B cell (primary cell): Measurements from ENCODE around the gene FRMD4B. TPM values are rescaled to one million over a fixed set of nuclear protein-coding genes. Genes with fewer than 3 reads are reported as not detected.

Source experiments
- ATAC-seq: fragments of 200-7000 bp; cut with Tn5 transposase; one replicate; pipeline ENCODE4 v1.10.0; 2021; ENCODE audit warnings: low read depth, mild to moderate bottlenecking, moderate number of reproducible peaks, moderate library complexity
- CTCF ChIA-PET: fragments of 350-600 bp; sonication (Branson Sonifier 250); formaldehyde crosslinking; loops from one replicate; lab custom pipeline; 2021; ENCODE audit warnings: antibody characterized with exemption, inconsistent platforms; lab: Charles Lee
- POLR2A ChIA-PET: fragments of 350-600 bp; sonication (Branson Sonifier 250); formaldehyde crosslinking; loops from one replicate; lab custom pipeline; 2021; ENCODE audit warnings: antibody characterized with exemption; lab: Charles Lee
- DNase-seq: peaks from one replicate; pipeline ENCODE4 v3.0.0; 2013
- H2AFZ ChIP-seq: 2 replicates; pipeline ENCODE4 v1.6.1; 2012; ENCODE audit warnings: mild to moderate bottlenecking, low read depth, low read length; ENCODE audit not compliant: insufficient read depth, poor library complexity, severe bottlenecking
- H3K27ac ChIP-seq, 2 donors: 1 replicate in 1 of 2; 2 replicates in 1 of 2; pipeline ENCODE4 v1.5.1; 2012 to 2013; ENCODE audit warnings: low read length in 2 of 2, mild to moderate bottlenecking in 2 of 2, moderate library complexity in 1 of 2
- H3K27me3 ChIP-seq, 4 experiments: fragments of 200-600 bp in 1 of 4; sonication (generic) in 1 of 4; replicated peaks in 1 of 4; 1 replicate in 2 of 4; 2 replicates in 2 of 4; pipeline versions ENCODE4 v1.6.1 to v1.7.0; 2013 to 2016; ENCODE audit warnings: low read length in 3 of 4, mild to moderate bottlenecking in 2 of 4, mixed read lengths in 1 of 4, moderate library complexity in 1 of 4; ENCODE audit not compliant: insufficient read depth in 4 of 4, control insufficient read depth in 3 of 4; ENCODE audit errors: control extremely low read depth in 1 of 4
- H3K36me3 ChIP-seq, 2 experiments: replicated peaks in 1 of 2; 1 replicate in 1 of 2; 2 replicates in 1 of 2; pipeline versions ENCODE4 v1.6.1 to v1.7.1; 2013; ENCODE audit warnings: low read length in 1 of 2; ENCODE audit not compliant: insufficient read depth in 2 of 2, control insufficient read depth in 1 of 2; ENCODE audit errors: control extremely low read depth in 1 of 2, extremely low read depth in 1 of 2
- H3K4me1 ChIP-seq, 2 donors: fragments of 200-600 bp in 1 of 2; sonication (generic) in 1 of 2; 1 replicate in 1 of 2; 2 replicates in 1 of 2; pipeline versions ENCODE4 v1.5.1 to v1.6.1; 2013 to 2017; ENCODE audit warnings: low read length in 2 of 2; ENCODE audit not compliant: control insufficient read depth in 2 of 2, insufficient read depth in 2 of 2
- H3K4me2 ChIP-seq: replicated peaks from 2 replicates; pipeline ENCODE3; 2012; ENCODE audit warnings: mild to moderate bottlenecking, low read depth, low read length; ENCODE audit not compliant: poor library complexity, severe bottlenecking
- H3K4me3 ChIP-seq, 5 experiments: fragments of 200-600 bp in 1 of 5; sonication (generic) in 1 of 5; 1 replicate in 3 of 5; 2 replicates in 2 of 5; pipeline versions ENCODE4 v1.5.1 to v1.7.0; 2011 to 2016; ENCODE audit warnings: low read length in 4 of 5, mild to moderate bottlenecking in 4 of 5, low read depth in 2 of 5, control low read depth in 1 of 5, moderate library complexity in 1 of 5; ENCODE audit not compliant: insufficient read depth in 1 of 5; ENCODE audit errors: control extremely low read depth in 1 of 5, extremely low read depth in 1 of 5
- H3K79me2 ChIP-seq: fragments of 200-600 bp; sonication (generic); one replicate; pipeline ENCODE4 v1.6.0; 2016; ENCODE audit warnings: low read length; ENCODE audit not compliant: control insufficient read depth, insufficient read depth
- H3K9ac ChIP-seq: fragments of 200-600 bp; sonication (generic); 2 replicates; pipeline ENCODE4 v1.6.1; 2017; ENCODE audit warnings: mild to moderate bottlenecking, low read length, moderate library complexity
- H3K9me3 ChIP-seq, 3 donors: one replicate each; pipeline versions ENCODE4 v1.6.1 to v1.7.1; 2013; ENCODE audit warnings: low read length in 2 of 3; ENCODE audit not compliant: control insufficient read depth in 2 of 3, insufficient read depth in 1 of 3; ENCODE audit errors: control extremely low read depth in 1 of 3
- H4K20me1 ChIP-seq: 2 replicates; pipeline ENCODE4 v1.6.0; 2012; ENCODE audit warnings: mild to moderate bottlenecking, low read length; ENCODE audit not compliant: insufficient read depth, control insufficient read depth, poor library complexity, severe bottlenecking
- H3K27ac Mint-ChIP-seq: one replicate; pipeline ENCODE4 v1.8.0; 2021; ENCODE audit warnings: mixed read lengths
- H3K27me3 Mint-ChIP-seq: one replicate; pipeline ENCODE4 v1.8.0; 2021; ENCODE audit warnings: mixed read lengths
- H3K4me1 Mint-ChIP-seq: one replicate; pipeline ENCODE4 v1.8.0; 2021; ENCODE audit warnings: mixed read lengths
- H3K4me3 Mint-ChIP-seq: one replicate; pipeline ENCODE4 v1.8.0; 2021; ENCODE audit warnings: mixed read lengths
- H3K9me3 Mint-ChIP-seq: one replicate; pipeline ENCODE4 v1.8.0; 2022; ENCODE audit warnings: mixed read lengths; ENCODE audit not compliant: insufficient read depth
- EZH2 ChIP-seq: IDR thresholded peaks from 2 replicates; pipeline ENCODE4 v1.6.1; 2012; ENCODE audit warnings: borderline replicate concordance, low read depth, mild to moderate bottlenecking, moderate library complexity, low read length; ENCODE audit not compliant: insufficient read depth, poor library complexity, severe bottlenecking
- WGBS: methylation state at CpG from one replicate; pipeline ENCODE4 v1.1.5; 2013; ENCODE audit warnings: missing lambda C conversion rate; ENCODE audit not compliant: insufficient coverage; 5-methylcytosine and 5-hydroxymethylcytosine counted together
- intact Hi-C: fragments of 100-400 bp; cut with micrococcal nuclease; formaldehyde crosslinking; loops from one replicate; pipeline ENCODE4 v1.10.0; 2022
- polyA plus RNA-seq: library from polyadenylated mRNA; depleted of rRNA; stranded (reverse); fragments of >200 nt; gene quantifications from 2 replicates; pipeline ENCODE4 v1.2.3, GENCODE V29; 2012
- total RNA-seq, 2 donors: library from RNA; stranded (reverse); fragments of 120-200 nt in 1 of 2; gene quantifications; 1 replicate in 1 of 2; 2 replicates in 1 of 2; pipeline versions ENCODE4 v1.2.3 to v1.2.4, GENCODE V29; 2013 to 2022
- TF ChIP-seq, protein P1 (sequence below): fragments of 200-600 bp; IDR thresholded peaks from one replicate; pipeline ENCODE4 v1.8.0; 2022; ENCODE audit warnings: antibody characterized with exemption, mild to moderate bottlenecking

FRMD4B gene
- total and polyA plus RNA-seq, 2 donors (not counting 1 experiment from before 2014, with no cell fraction given): 0.06 to 0.20 TPM

DNA sequence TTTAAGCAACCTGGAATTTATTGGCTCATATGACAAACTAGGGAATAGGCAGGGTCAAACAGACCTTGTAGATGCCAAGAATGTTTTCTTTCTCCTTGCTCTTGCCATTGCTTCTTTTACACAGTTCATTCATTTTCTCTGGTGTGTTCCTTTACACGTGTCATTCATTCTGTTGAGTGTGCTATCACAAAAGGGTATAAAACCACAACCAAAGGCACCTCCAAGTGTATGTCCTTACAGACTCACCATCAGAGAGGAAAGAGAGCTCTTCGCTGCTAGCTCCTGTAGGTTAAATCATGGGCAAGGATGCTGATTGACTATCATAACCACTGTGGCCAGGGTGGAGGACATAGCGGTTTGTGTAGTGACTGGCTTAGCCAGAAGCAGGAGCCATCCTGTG is 19.2 kb upstream of the FRMD4B start:
- DNase-seq: no peak
- H3K27me3 Mint-ChIP-seq: peaks cover under 1% of the 10 kb centered on the region
- H3K27ac Mint-ChIP-seq: no peak overlapping the region
- ChIA-PET POLR2A (no interaction called here), CTCF (no interaction called here)
- H3K9me3 Mint-ChIP-seq: peaks cover 9% of the 10 kb centered on the region
- no peak for TF ChIP-seq EZH2
- TF ChIP-seq, protein P1, sequence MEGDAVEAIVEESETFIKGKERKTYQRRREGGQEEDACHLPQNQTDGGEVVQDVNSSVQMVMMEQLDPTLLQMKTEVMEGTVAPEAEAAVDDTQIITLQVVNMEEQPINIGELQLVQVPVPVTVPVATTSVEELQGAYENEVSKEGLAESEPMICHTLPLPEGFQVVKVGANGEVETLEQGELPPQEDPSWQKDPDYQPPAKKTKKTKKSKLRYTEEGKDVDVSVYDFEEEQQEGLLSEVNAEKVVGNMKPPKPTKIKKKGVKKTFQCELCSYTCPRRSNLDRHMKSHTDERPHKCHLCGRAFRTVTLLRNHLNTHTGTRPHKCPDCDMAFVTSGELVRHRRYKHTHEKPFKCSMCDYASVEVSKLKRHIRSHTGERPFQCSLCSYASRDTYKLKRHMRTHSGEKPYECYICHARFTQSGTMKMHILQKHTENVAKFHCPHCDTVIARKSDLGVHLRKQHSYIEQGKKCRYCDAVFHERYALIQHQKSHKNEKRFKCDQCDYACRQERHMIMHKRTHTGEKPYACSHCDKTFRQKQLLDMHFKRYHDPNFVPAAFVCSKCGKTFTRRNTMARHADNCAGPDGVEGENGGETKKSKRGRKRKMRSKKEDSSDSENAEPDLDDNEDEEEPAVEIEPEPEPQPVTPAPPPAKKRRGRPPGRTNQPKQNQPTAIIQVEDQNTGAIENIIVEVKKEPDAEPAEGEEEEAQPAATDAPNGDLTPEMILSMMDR: no peak
- Histone ChIP-seq H3K27me3 (peaks cover 0 to 7% (median 0%) of the 10 kb centered on the region in 4 experiments), H3K79me2 (no peaks in the 10 kb centered on the region), H3K36me3 (no peaks in the 10 kb centered on the region), H3K27ac (no peak overlapping the region), H2AFZ (no peak overlapping the region), H3K4me1 (no peaks in the 10 kb centered on the region), H3K4me2 (no peak overlapping the region), H3K4me3 (no peak overlapping the region), H3K9ac (no peak overlapping the region), H3K9me3 (peaks cover 4 to 6% (median 5%) of the 10 kb centered on the region in 3 donors), H4K20me1 (no peaks in the 10 kb centered on the region)
- no CpG with 5 or more reads among the region's 3 CpGs for WGBS
- peaks cover under 1% of the 10 kb centered on the region for H3K4me1 Mint-ChIP-seq
- ATAC-seq: no peak
- no peak overlapping the region for H3K4me3 Mint-ChIP-seq
- intact Hi-C loops: no loop called here

DNA sequence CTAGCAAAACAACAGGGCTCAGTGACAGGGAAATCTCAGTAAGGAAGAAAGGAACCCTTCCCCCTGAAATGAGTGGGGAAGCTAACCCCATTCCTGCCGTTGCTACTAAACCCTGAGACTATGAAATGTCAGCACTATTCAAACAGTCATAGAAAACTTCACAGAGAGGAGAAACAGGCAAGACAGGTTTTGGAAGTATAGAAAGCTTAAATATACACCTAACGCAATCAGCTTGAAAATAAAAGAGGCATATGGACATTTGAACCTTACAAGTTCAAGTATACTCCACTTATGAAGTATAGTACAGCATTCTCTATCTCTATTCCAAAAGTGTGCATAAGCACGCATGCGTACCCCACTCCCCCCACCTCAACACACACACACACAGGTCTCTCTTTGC is 17.6 kb upstream of the FRMD4B start:
- no peak overlapping the region for H3K27ac Mint-ChIP-seq
- Histone ChIP-seq H4K20me1 (no peaks in the 10 kb centered on the region), H3K27me3 (no peaks in the 10 kb centered on the region), H3K4me2 (no peak overlapping the region), H2AFZ (no peak overlapping the region), H3K27ac (no peak overlapping the region), H3K79me2 (no peaks in the 10 kb centered on the region), H3K4me3 (no peak overlapping the region), H3K9ac (no peak overlapping the region), H3K4me1 (no peaks in the 10 kb centered on the region), H3K9me3 (peaks cover 4 to 6% (median 5%) of the 10 kb centered on the region in 3 donors), H3K36me3 (no peaks in the 10 kb centered on the region)
- 100% methylated on average over 2 of the region's 4 CpGs for WGBS
- TF ChIP-seq EZH2: no peak
- TF ChIP-seq, protein P1: no peak
- H3K9me3 Mint-ChIP-seq: peaks cover 9% of the 10 kb centered on the region
- intact Hi-C loops: no loop called here
- POLR2A ChIA-PET: no interaction called here
- DNase-seq (no peak), ATAC-seq (no peak)
- H3K4me1 Mint-ChIP-seq: no peaks in the 10 kb centered on the region
- no peak overlapping the region for H3K4me3 Mint-ChIP-seq
- no peaks in the 10 kb centered on the region for H3K27me3 Mint-ChIP-seq
- CTCF ChIA-PET: no interaction called here
